K562 (cell line): ENCODE results near the gene PRKCG. TPM values are rescaled to one million over a fixed set of nuclear protein-coding genes. Genes with fewer than 3 reads are reported as not detected.

Experiments used
- ATAC-seq: fragments of 200-7000 bp; cut with Tn5 transposase; 3 replicates; pipeline ENCODE4 v1.9.1; 2020; ENCODE audit warnings: moderate library complexity
- BruUV-seq: library from RNA; stranded (reverse); fragments of 400-500 nt; replicated peaks from 2 replicates; lab custom pipeline; 2021; lab: Mats Ljungman, UMichigan
- CTCF ChIA-PET: fragments of 300-600 bp; formaldehyde crosslinking; extraction: SDS; loops from one replicate; lab custom pipeline; 2021; ENCODE audit warnings: low intra/inter-chr PET ratio; lab: Yijun Ruan, JAX
- POLR2A ChIA-PET: fragments of 300-600, 350-650 bp; sonication (Branson Sonifier 250); formaldehyde crosslinking; extraction: SDS; loops from one replicate; lab custom pipeline; 2021; ENCODE audit warnings: antibody characterized with exemption, inconsistent platforms; lab: Yijun Ruan, JAX
- DNase-seq, 4 experiments: peaks; one replicate each; pipeline versions ENCODE4 v3.0.0 to v3.0.0-alpha.2; 2011 to 2018; ENCODE audit warnings: low spot score in 3 of 4, mixed read lengths in 3 of 4; ENCODE audit errors: extremely low read depth in 1 of 4
- FAIRE-seq: peaks from 2 replicates; lab custom pipeline; 2011; peaks lifted over from hg19 to GRCh38; lab: Jason Lieb, UNC
- H2AFZ ChIP-seq: 2 replicates; pipeline ENCODE4 v1.6.0; 2011; ENCODE audit warnings: low read depth, low read length, control low read depth, inconsistent platforms
- H3K27ac ChIP-seq: fragments of 200-600 bp; 3 replicates; pipeline ENCODE4 v1.8.0; 2011; ENCODE audit warnings: low read depth, mild to moderate bottlenecking, control low read depth, inconsistent platforms, low read length, moderate library complexity, mixed read lengths; ENCODE audit errors: extremely low read depth
- H3K27me3 ChIP-seq, 2 experiments: fragments of 300-600 bp in 1 of 2; 2 replicates in 1 of 2; 3 replicates in 1 of 2; pipeline versions ENCODE4 v1.6.0 to v1.8.0; 2011; ENCODE audit warnings: inconsistent platforms in 2 of 2, low read length in 2 of 2, mild to moderate bottlenecking in 1 of 2, mixed read lengths in 1 of 2, moderate library complexity in 1 of 2; ENCODE audit not compliant: control insufficient read depth in 2 of 2, insufficient read depth in 2 of 2
- H3K36me3 ChIP-seq: fragments of 300-600 bp; 3 replicates; pipeline ENCODE4 v1.8.0; 2011; ENCODE audit warnings: mild to moderate bottlenecking, low read length, inconsistent platforms; ENCODE audit not compliant: control insufficient read depth, insufficient read depth
- H3K4me1 ChIP-seq, 2 experiments: fragments of 200-600 bp in 1 of 2; replicated peaks in 1 of 2; 2 replicates in 1 of 2; 3 replicates in 1 of 2; pipeline versions ENCODE4 v1.5.1 to v1.8.0; 2011; ENCODE audit warnings: inconsistent platforms in 2 of 2, low read length in 2 of 2, mild to moderate bottlenecking in 1 of 2, mixed read lengths in 1 of 2, moderate library complexity in 1 of 2; ENCODE audit not compliant: control insufficient read depth in 2 of 2, insufficient read depth in 2 of 2
- H3K4me2 ChIP-seq: 2 replicates; pipeline ENCODE4 v1.6.1; 2011; ENCODE audit warnings: low read length, control low read depth, inconsistent platforms, mixed read lengths; ENCODE audit not compliant: insufficient read depth
- H3K4me3 ChIP-seq: fragments of 200-600 bp; sonication (generic), shearing (Covaris generic); 2 replicates; pipeline ENCODE4 v1.5.1; 2016; ENCODE audit warnings: control low read depth, inconsistent platforms
- H3K79me2 ChIP-seq: fragments of 200-600 bp; 3 replicates; pipeline ENCODE4 v1.8.0; 2011; ENCODE audit warnings: low read length, inconsistent platforms; ENCODE audit not compliant: control insufficient read depth, insufficient read depth
- H3K9ac ChIP-seq, 2 experiments: 2 replicates each; pipeline versions ENCODE4 v1.6.0 to v1.6.1; 2011; ENCODE audit warnings: low read depth in 2 of 2, low read length in 2 of 2, control low read depth in 1 of 2, inconsistent platforms in 1 of 2, mild to moderate bottlenecking in 1 of 2, mixed read lengths in 1 of 2; ENCODE audit not compliant: insufficient read depth in 1 of 2
- H3K9me1 ChIP-seq: one replicate; pipeline ENCODE4 v1.6.0; 2011; ENCODE audit warnings: inconsistent platforms, mild to moderate bottlenecking, low read length, moderate library complexity; ENCODE audit not compliant: control insufficient read depth, insufficient read depth
- H3K9me3 ChIP-seq: replicated peaks from 2 replicates; pipeline ENCODE4 v1.5.1; 2011; ENCODE audit warnings: low read depth, low read length, inconsistent platforms; ENCODE audit not compliant: control insufficient read depth, insufficient read depth
- H4K20me1 ChIP-seq: replicated peaks from 2 replicates; pipeline ENCODE4 v1.6.1; 2011; ENCODE audit warnings: low read length, inconsistent platforms, mixed read lengths; ENCODE audit not compliant: control insufficient read depth, insufficient read depth
- E2F6 ChIP-seq, 2 experiments: IDR thresholded peaks; 2 replicates each; pipeline ENCODE4 v1.6.1; 2011; ENCODE audit warnings: borderline replicate concordance in 1 of 2, control low read depth in 1 of 2, low read depth in 1 of 2, low read length in 1 of 2, mild to moderate bottlenecking in 1 of 2, mixed read lengths in 1 of 2, moderate library complexity in 1 of 2; ENCODE audit not compliant: insufficient read depth in 1 of 2, insufficient read length in 1 of 2, poor library complexity in 1 of 2, severe bottlenecking in 1 of 2; ENCODE audit errors: extremely low read depth in 1 of 2
- FOS ChIP-seq: IDR thresholded peaks from 3 replicates; pipeline ENCODE4 v1.6.1; 2011; ENCODE audit not compliant: insufficient read length; ENCODE audit errors: extremely low read depth
- PHF8 ChIP-seq: fragments of 200-600 bp; sonication (generic); IDR thresholded peaks from 2 replicates; pipeline ENCODE4 v1.6.1; 2012; ENCODE audit warnings: mixed run types, mild to moderate bottlenecking, inconsistent platforms, low read length, moderate library complexity, borderline replicate concordance
- POLR2G ChIP-seq: fragments of 200-400 bp; formaldehyde crosslinking; IDR thresholded peaks from 2 replicates; pipeline ENCODE4 v1.6.1; 2017; ENCODE audit warnings: low read depth, mild to moderate bottlenecking, antibody characterized with exemption, low read length, moderate library complexity
- RBM39 ChIP-seq: fragments of 200-400 bp; formaldehyde crosslinking; optimal IDR thresholded peaks from 2 replicates; pipeline ENCODE3; 2018; ENCODE audit warnings: low read depth, low read length
- SREBF1 ChIP-seq: fragments of 150-350 bp; IDR thresholded peaks from 2 replicates; pipeline ENCODE4 v1.6.1; 2014; ENCODE audit warnings: antibody characterized with exemption, low read depth, low read length, borderline replicate concordance
- ZBTB33 ChIP-seq: sonication (generic); formaldehyde crosslinking; IDR thresholded peaks from 2 replicates; pipeline ENCODE4 v1.8.1; 2023; ENCODE audit warnings: mild to moderate bottlenecking, missing genetic modification reagents
- ZFX ChIP-seq: sonication (generic); formaldehyde crosslinking; IDR thresholded peaks from 2 replicates; pipeline ENCODE4 v1.8.0; 2022; ENCODE audit warnings: mild to moderate bottlenecking, missing genetic modification reagents, moderate library complexity
- WGBS: fragments of 100-300 bp; shearing (Covaris generic); methylation state at CpG from one replicate; pipeline ENCODE4 v1.1.6; 2016; ENCODE audit warnings: low coverage, mixed read lengths; ENCODE audit not compliant: insufficient coverage; ENCODE audit errors: missing lambda C conversion rate; 5-methylcytosine and 5-hydroxymethylcytosine counted together
- in situ Hi-C: fragments of 300-500 bp; cut with MboI; formaldehyde crosslinking; loops from 4 replicates; pipeline ENCODE4 v1.15.0; 2018; ENCODE audit warnings: inconsistent platforms, mixed read lengths
- intact Hi-C: fragments of 100-400 bp; cut with micrococcal nuclease; formaldehyde crosslinking; loops from 2 replicates; pipeline ENCODE4 v1.14.2; 2022
- polyA plus RNA-seq, 8 experiments: library from polyadenylated mRNA; depleted of rRNA in 4 of 8; stranded (reverse) in 5 of 8; unstranded in 3 of 8; fragments of >200 nt; fragmentation: Nextera tagmentation in 2 of 8; fragmentation: Illumina TruSeq in 1 of 8; extraction: Ambion mirVana in 2 of 8; extraction: Trizol in 1 of 8; gene quantifications; 2 replicates each; pipeline versions ENCODE4 v1.2.1 to v1.2.3, GENCODE V29; 2011 to 2014; ENCODE audit warnings: inconsistent platforms in 1 of 8, missing spikeins in 1 of 8
- total RNA-seq, 7 experiments: library from RNA; depleted of rRNA in 6 of 7; stranded (reverse); fragments of >200 nt in 6 of 7; fragmentation: Illumina TruSeq in 2 of 7; extraction: Trizol in 2 of 7; gene quantifications; 2 replicates each; pipeline versions ENCODE4 v1.2.1 to v1.2.3, GENCODE V29; 2011 to 2021; ENCODE audit warnings: low replicate concordance in 1 of 7

PRKCG gene
- total and polyA plus RNA-seq, 9 of the 15 experiments (the other 6 are each of a cell fraction or from before 2014, with no cell fraction given): not detected

- H3K4me3 ChIP-seq: no peak overlapping the region
- no peaks in the 10 kb centered on the region for H3K9me3 ChIP-seq
- ATAC-seq (no peak), DNase-seq (peak; percentile 41 to 46 (median 43)), FAIRE-seq (no peak)
- peaks cover 6% of the 10 kb centered on the region; the same call in 2 of the 3 replicates for H3K36me3 ChIP-seq
- in situ Hi-C loops: no loop called here
- peak overlapping the region; percentile 40; the same call in 1 of the 2 replicates for H2AFZ ChIP-seq
- POLR2A ChIA-PET: interaction anchor here (0.7 to 2.6 kb wide), 2 partner anchors 10 to 12 kb away, joined by 3 to 27 read pairs; no protein-coding TSS in a partner anchor
- peaks cover 22 to 46% of the 10 kb centered on the region in 2 experiments; a peak in 4 of 5 replicates for H3K4me1 ChIP-seq
- peak overlapping the region in 1 of 2 experiments; percentile 84; a peak in 2 of 4 replicates for H3K9ac ChIP-seq
- H3K79me2 ChIP-seq: peaks cover 26% of the 10 kb centered on the region
- H3K27me3 ChIP-seq: peaks cover 9 to 24% of the 10 kb centered on the region in 2 experiments; a peak in 3 of 5 replicates
- H4K20me1 ChIP-seq: 0 out of 2 replicates have a peak, but pooled peaks cover 5% of the 10 kb centered on the region
- BruUV-seq: no TSS peak
- peaks cover 4% of the 10 kb centered on the region for H3K9me1 ChIP-seq
- peak overlapping the region; percentile 76; the same call in 1 of the 3 replicates for H3K27ac ChIP-seq
- H3K4me2 ChIP-seq: no peak overlapping the region
- intact Hi-C loops: no loop called here
- 56% methylated on average over 15 of the region's 50 CpGs for WGBS
- CTCF ChIA-PET: no interaction called here
- peak; percentile 60 for TF ChIP-seq ZFX (CRISPR knock-in tag)
- 0 out of 2 replicates have a peak, but pooled peaks have one; percentile 35 for TF ChIP-seq POLR2G
- TF ChIP-seq RBM39: no peak
- TF ChIP-seq E2F6 (IDR thresholded peaks at IDR 0.05; ENCODE audit: borderline replicate concordance in 1 of 2, extremely low read depth in 1 of 2, insufficient read depth in 1 of 2, insufficient read length in 1 of 2, low read depth in 1 of 2, low read length in 1 of 2, poor library complexity in 1 of 2, severe bottlenecking in 1 of 2): peak in 1 of 2 experiments; percentile 10
- TF ChIP-seq FOS: no peak
- 0 out of 2 replicates have a peak, but pooled peaks have one; percentile 23 for TF ChIP-seq PHF8
- TF ChIP-seq ZBTB33 (CRISPR knock-in tag): peak; percentile 50; the same call in 1 of the 2 replicates
- no peak for TF ChIP-seq SREBF1
Observed at GRCh38 chr19:53865918-53866864, 15.8 kb upstream of the PRKCG start.
